OCI-LY7 (cell line): ENCODE results near the gene ATP6V1B1. TPM values are rescaled to one million over a fixed set of nuclear protein-coding genes. Genes with fewer than 3 reads are reported as not detected.
A peak's percentile ranks its signal among the peaks of the same experiment; 100 is the strongest.

ENCODE experiments used
- BruUV-seq: library from RNA; stranded (reverse); fragments of 400-500 nt; replicated peaks from 2 replicates; lab custom pipeline; 2021; lab: Mats Ljungman, UMichigan
- CTCF ChIA-PET: fragments of 300-600 bp; sonication (Branson Sonifier 250); formaldehyde crosslinking; loops from one replicate; lab custom pipeline; 2022; ENCODE audit warnings: antibody characterized with exemption; ENCODE audit not compliant: unreplicated experiment; lab: Charles Lee
- POLR2A ChIA-PET: fragments of 300-600 bp; sonication (Branson Sonifier 250); formaldehyde crosslinking; loops from one replicate; lab custom pipeline; 2022; ENCODE audit warnings: antibody characterized with exemption; lab: Charles Lee
- DNase-seq: peaks from one replicate; pipeline ENCODE4 v3.0.0-alpha.2; 2015; ENCODE audit warnings: low spot score
- H2AFZ ChIP-seq: fragments of 200-600 bp; sonication (generic), shearing (Covaris generic); 2 replicates; pipeline ENCODE4 v1.6.1; 2014; ENCODE audit warnings: mild to moderate bottlenecking, antibody characterized with exemption, low read length, moderate library complexity
- H3K27ac ChIP-seq: fragments of 200-600 bp; sonication (generic); 2 replicates; pipeline ENCODE4 v1.5.1; 2014; ENCODE audit warnings: mixed run types, low read depth, mild to moderate bottlenecking, moderate library complexity, low read length, inconsistent platforms; ENCODE audit not compliant: poor library complexity, severe bottlenecking
- H3K36me3 ChIP-seq: fragments of 200-600 bp; sonication (generic); 2 replicates; pipeline ENCODE4 v1.6.1; 2014; ENCODE audit warnings: mild to moderate bottlenecking, antibody characterized with exemption, low read length, moderate library complexity, mixed read lengths; ENCODE audit not compliant: insufficient read depth
- H3K4me1 ChIP-seq: fragments of 200-600 bp; sonication (generic); 2 replicates; pipeline ENCODE4 v1.5.1; 2014; ENCODE audit warnings: mild to moderate bottlenecking, low read length; ENCODE audit not compliant: insufficient read depth, poor library complexity, severe bottlenecking
- H3K4me2 ChIP-seq: fragments of 200-600 bp; sonication (generic); 2 replicates; pipeline ENCODE4 v1.6.1; 2014; ENCODE audit warnings: mild to moderate bottlenecking, low read length
- H3K4me3 ChIP-seq: fragments of 200-600 bp; sonication (generic); 2 replicates; pipeline ENCODE4 v1.5.1; 2014; ENCODE audit warnings: mild to moderate bottlenecking, low read depth, low read length; ENCODE audit not compliant: poor library complexity, severe bottlenecking
- H3K79me2 ChIP-seq: fragments of 200-600 bp; sonication (generic); 2 replicates; pipeline ENCODE4 v1.6.1; 2016; ENCODE audit warnings: low read depth, mild to moderate bottlenecking, low read length, moderate library complexity, mixed read lengths; ENCODE audit not compliant: insufficient read depth
- H3K9me2 ChIP-seq: fragments of 200-600 bp; sonication (generic); 2 replicates; pipeline ENCODE4 v1.6.1; 2016; ENCODE audit warnings: mild to moderate bottlenecking, low read length, mixed read lengths; ENCODE audit not compliant: insufficient read depth
- H3K9me3 ChIP-seq: fragments of 200-600 bp; sonication (generic); 2 replicates; pipeline ENCODE4 v1.6.1; 2014; ENCODE audit warnings: mild to moderate bottlenecking, mixed run types, low read length, mixed read lengths
- H4K20me1 ChIP-seq: fragments of 200-600 bp; sonication (generic); 2 replicates; pipeline ENCODE4 v1.6.1; 2014; ENCODE audit warnings: mild to moderate bottlenecking, antibody characterized with exemption, low read length, moderate library complexity, mixed read lengths; ENCODE audit not compliant: insufficient read depth
- EZH2phosphoT487 ChIP-seq: fragments of 200-600 bp; sonication (generic); IDR thresholded peaks from 2 replicates; pipeline ENCODE4 v1.6.1; 2018; ENCODE audit warnings: low read depth, borderline replicate concordance, mild to moderate bottlenecking, mixed run types, antibody characterized with exemption, low read length, moderate library complexity, mixed read lengths
- intact Hi-C: fragments of 100-400 bp; cut with micrococcal nuclease; formaldehyde crosslinking; loops from one replicate; pipeline ENCODE4 v1.10.0; 2022; ENCODE audit not compliant: unreplicated experiment
- total RNA-seq, 2 experiments: library from RNA; depleted of rRNA in 1 of 2; stranded (reverse); fragments of >200 nt in 1 of 2; shearing (Covaris generic) in 1 of 2; gene quantifications; 2 replicates each; pipeline ENCODE4 v1.2.3, GENCODE V29; 2014 to 2022
- TF ChIP-seq, protein P1 (sequence below): fragments of 200-600 bp; sonication (generic); conservative IDR thresholded peaks from 2 replicates; pipeline ENCODE4 v1.5.1; 2014; ENCODE audit warnings: mild to moderate bottlenecking, antibody characterized with exemption, low read length, moderate library complexity, mixed read lengths

ATP6V1B1 gene
- total RNA-seq, 2 experiments from 2014 or later, result not detected

DNA sequence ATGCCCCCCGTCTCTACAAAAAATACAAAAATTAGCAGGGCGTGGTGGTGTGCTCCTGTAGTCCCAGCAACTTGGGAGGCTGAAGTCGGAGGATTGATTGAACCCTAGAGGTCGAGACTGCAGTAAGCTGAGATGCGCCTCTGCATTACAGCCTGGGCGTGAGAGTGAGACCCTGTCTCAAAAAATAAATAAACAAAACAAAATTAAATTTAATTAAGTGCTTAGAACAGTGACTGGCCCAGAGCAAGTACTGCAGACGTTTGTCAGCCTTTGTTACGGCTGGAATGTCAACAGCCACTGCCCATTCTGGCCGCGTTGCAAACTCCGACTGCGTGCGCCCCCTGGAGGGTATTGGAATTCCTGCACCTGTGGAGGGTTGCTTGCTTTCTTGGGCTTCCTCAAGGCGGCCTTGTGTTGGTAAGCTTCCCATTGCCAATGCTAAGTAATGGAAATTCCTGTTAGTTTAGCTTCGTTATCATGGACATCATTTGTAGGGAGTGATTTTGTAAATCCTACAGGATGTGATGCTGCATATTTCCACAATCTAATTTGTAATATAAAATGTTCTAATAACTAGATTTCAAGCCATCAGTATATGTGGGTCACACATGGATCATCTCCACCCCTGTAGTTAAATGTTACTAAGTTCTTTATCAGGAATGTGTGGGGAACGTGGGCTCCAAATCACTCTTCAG lies 15.9 kb upstream of the ATP6V1B1 start:
- TF ChIP-seq, protein P1, sequence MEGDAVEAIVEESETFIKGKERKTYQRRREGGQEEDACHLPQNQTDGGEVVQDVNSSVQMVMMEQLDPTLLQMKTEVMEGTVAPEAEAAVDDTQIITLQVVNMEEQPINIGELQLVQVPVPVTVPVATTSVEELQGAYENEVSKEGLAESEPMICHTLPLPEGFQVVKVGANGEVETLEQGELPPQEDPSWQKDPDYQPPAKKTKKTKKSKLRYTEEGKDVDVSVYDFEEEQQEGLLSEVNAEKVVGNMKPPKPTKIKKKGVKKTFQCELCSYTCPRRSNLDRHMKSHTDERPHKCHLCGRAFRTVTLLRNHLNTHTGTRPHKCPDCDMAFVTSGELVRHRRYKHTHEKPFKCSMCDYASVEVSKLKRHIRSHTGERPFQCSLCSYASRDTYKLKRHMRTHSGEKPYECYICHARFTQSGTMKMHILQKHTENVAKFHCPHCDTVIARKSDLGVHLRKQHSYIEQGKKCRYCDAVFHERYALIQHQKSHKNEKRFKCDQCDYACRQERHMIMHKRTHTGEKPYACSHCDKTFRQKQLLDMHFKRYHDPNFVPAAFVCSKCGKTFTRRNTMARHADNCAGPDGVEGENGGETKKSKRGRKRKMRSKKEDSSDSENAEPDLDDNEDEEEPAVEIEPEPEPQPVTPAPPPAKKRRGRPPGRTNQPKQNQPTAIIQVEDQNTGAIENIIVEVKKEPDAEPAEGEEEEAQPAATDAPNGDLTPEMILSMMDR, result peak; percentile 90
- TF ChIP-seq EZH2phosphoT487, result no peak
- POLR2A ChIA-PET, result interaction anchor here (0.6 to 0.9 kb wide), 2 partner anchors 368 to 1599 kb away, joined by 3 read pairs; no protein-coding TSS in a partner anchor
- H3K4me3 ChIP-seq, result no peak overlapping the region
- H3K4me1 ChIP-seq, result no peaks in the 10 kb centered on the region
- H3K9me2 ChIP-seq, result no peaks in the 10 kb centered on the region
- peak; percentile 43 for DNase-seq
- no peak overlapping the region for H3K4me2 ChIP-seq
- no peaks in the 10 kb centered on the region for H4K20me1 ChIP-seq
- no peak overlapping the region for H3K27ac ChIP-seq
- H3K36me3 ChIP-seq, result no peaks in the 10 kb centered on the region
- BruUV-seq, result no TSS peak
- intact Hi-C loops, result no loop called here
- no peaks in the 10 kb centered on the region for H3K9me3 ChIP-seq
- no peaks in the 10 kb centered on the region for H3K79me2 ChIP-seq
- CTCF ChIA-PET, result interaction anchor here (0.6 kb wide), 1 partner anchor 80 kb away, joined by 3 read pairs; no protein-coding TSS in a partner anchor
- H2AFZ ChIP-seq, result no peak overlapping the region

DNA sequence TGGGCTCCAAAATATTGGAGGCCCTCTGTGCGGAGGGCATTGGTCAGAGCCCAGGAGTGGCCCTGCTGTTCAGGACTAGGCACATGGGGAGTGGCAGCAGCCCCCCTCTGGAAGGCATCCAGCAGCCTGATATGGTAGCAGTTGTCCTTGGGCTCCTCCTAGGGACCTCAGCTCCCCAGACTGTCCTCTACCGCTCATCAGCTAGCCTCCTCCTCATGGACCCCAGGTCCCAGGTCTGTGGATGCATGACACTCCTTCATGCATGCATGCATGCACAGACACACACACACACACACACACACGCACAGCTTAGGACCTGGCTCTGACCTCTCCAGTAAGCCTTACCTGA lies 15.4 kb upstream of the ATP6V1B1 start:
- H3K27ac ChIP-seq, result no peak overlapping the region
- DNase-seq, result no peak
- H3K9me2 ChIP-seq, result no peaks in the 10 kb centered on the region
- H3K4me2 ChIP-seq, result no peak overlapping the region
- TF ChIP-seq EZH2phosphoT487, result no peak
- TF ChIP-seq, protein P1, result no peak
- ChIA-PET CTCF (interaction anchor here (0.6 to 1.4 kb wide), 2 partner anchors 49 to 81 kb away, joined by 3 read pairs; no protein-coding TSS in a partner anchor), POLR2A (interaction anchor here (0.9 kb wide), 1 partner anchor 1600 kb away, joined by 3 read pairs; no protein-coding TSS in a partner anchor)
- no peaks in the 10 kb centered on the region for H3K36me3 ChIP-seq
- BruUV-seq, result no TSS peak
- no peaks in the 10 kb centered on the region for H3K4me1 ChIP-seq
- no peaks in the 10 kb centered on the region for H4K20me1 ChIP-seq
- no peaks in the 10 kb centered on the region for H3K79me2 ChIP-seq
- H2AFZ ChIP-seq, result no peak overlapping the region
- H3K9me3 ChIP-seq, result no peaks in the 10 kb centered on the region
- H3K4me3 ChIP-seq, result no peak overlapping the region
- intact Hi-C loops, result no loop called here

DNA sequence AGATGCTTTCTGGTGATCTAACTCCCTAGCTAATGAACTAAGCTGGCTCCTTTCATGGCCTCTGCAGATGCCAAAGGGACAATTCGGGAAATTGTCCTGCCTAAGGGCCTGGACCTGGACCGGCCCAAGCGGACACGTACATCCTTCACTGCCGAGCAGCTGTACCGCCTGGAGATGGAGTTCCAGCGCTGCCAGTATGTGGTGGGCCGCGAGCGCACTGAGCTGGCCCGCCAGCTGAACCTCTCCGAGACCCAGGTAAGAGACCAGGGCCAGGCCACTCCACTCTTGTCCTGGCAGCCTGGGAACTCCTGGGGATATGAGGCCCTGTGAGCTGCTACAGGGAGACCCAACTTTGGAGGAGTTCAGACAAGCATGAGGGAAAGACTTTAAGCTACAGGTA lies 14.7 kb upstream of the ATP6V1B1 start:
- POLR2A ChIA-PET, result no interaction called here
- DNase-seq, result no peak
- H3K4me2 ChIP-seq, result no peak overlapping the region
- intact Hi-C loops, result no loop called here
- no peak overlapping the region for H3K27ac ChIP-seq
- H3K4me3 ChIP-seq, result no peak overlapping the region
- BruUV-seq, result no TSS peak
- H4K20me1 ChIP-seq, result no peaks in the 10 kb centered on the region
- no peaks in the 10 kb centered on the region for H3K9me3 ChIP-seq
- H2AFZ ChIP-seq, result no peak overlapping the region
- H3K36me3 ChIP-seq, result no peaks in the 10 kb centered on the region
- CTCF ChIA-PET, result interaction anchor here (1.4 kb wide), 1 partner anchor 49 kb away, joined by 3 read pairs; no protein-coding TSS in a partner anchor
- H3K9me2 ChIP-seq, result no peaks in the 10 kb centered on the region
- H3K79me2 ChIP-seq, result no peaks in the 10 kb centered on the region
- no peak for TF ChIP-seq EZH2phosphoT487
- TF ChIP-seq, protein P1, result no peak
- no peaks in the 10 kb centered on the region for H3K4me1 ChIP-seq
